IMR-90 (cell line): ENCODE data around the gene DYNC1LI2. TPM values are rescaled to one million over a fixed set of nuclear protein-coding genes. Genes with fewer than 3 reads are reported as not detected.

Source experiments
- ATAC-seq: fragments of 200-7000 bp; cut with Tn5 transposase; 2 replicates; pipeline ENCODE4 v1.9.1; 2020; ENCODE audit warnings: low read depth, mild to moderate bottlenecking, moderate library complexity
- BruUV-seq: library from RNA; stranded (reverse); fragments of 400-500 nt; replicated peaks from 2 replicates; lab custom pipeline; 2021; lab: Mats Ljungman, UMichigan
- CTCF ChIA-PET: fragments of 300-600 bp; formaldehyde crosslinking; extraction: SDS; loops from one replicate; lab custom pipeline; 2021; ENCODE audit warnings: antibody characterized with exemption; lab: Yijun Ruan, JAX
- POLR2A ChIA-PET: fragments of 300-600 bp; sonication (Branson Sonifier 250); formaldehyde crosslinking; loops from one replicate; lab custom pipeline; 2022; ENCODE audit warnings: antibody characterized with exemption; ENCODE audit not compliant: unreplicated experiment; lab: Charles Lee
- DNase-seq: peaks from one replicate; pipeline ENCODE4 v3.0.0; 2013
- H2AFZ ChIP-seq: replicated peaks from 2 replicates; pipeline ENCODE3; 2013; ENCODE audit warnings: low read length, mild to moderate bottlenecking; ENCODE audit not compliant: poor library complexity
- H2AK5ac ChIP-seq: 2 replicates; pipeline ENCODE4 v1.6.1; 2013; ENCODE audit warnings: low read depth, low read length, inconsistent platforms
- H2AK9ac ChIP-seq: replicated peaks from 2 replicates; pipeline ENCODE3; 2013; ENCODE audit warnings: mild to moderate bottlenecking, low read depth, low read length, moderate library complexity; ENCODE audit not compliant: poor library complexity
- H2BK120ac ChIP-seq: 2 replicates; pipeline ENCODE4 v1.6.1; 2013; ENCODE audit warnings: low read depth, low read length, inconsistent platforms
- H2BK15ac ChIP-seq: 3 replicates; pipeline ENCODE4 v1.6.1; 2013; ENCODE audit warnings: low read depth, low read length, inconsistent platforms
- H2BK20ac ChIP-seq: 2 replicates; pipeline ENCODE4 v1.6.1; 2013; ENCODE audit warnings: low read depth, mild to moderate bottlenecking, inconsistent platforms, low read length, moderate library complexity
- H2BK5ac ChIP-seq: 2 replicates; pipeline ENCODE4 v1.6.1; 2013; ENCODE audit warnings: mild to moderate bottlenecking, low read depth, low read length, inconsistent platforms; ENCODE audit not compliant: poor library complexity, severe bottlenecking
- H3K14ac ChIP-seq: replicated peaks from 2 replicates; pipeline ENCODE4 v1.6.1; 2013; ENCODE audit warnings: low read depth, low read length, inconsistent platforms
- H3K18ac ChIP-seq: 2 replicates; pipeline ENCODE4 v1.6.1; 2013; ENCODE audit warnings: low read depth, low read length, control low read depth
- H3K23ac ChIP-seq: 2 replicates; pipeline ENCODE4 v1.6.1; 2013; ENCODE audit warnings: low read depth, low read length, inconsistent platforms
- H3K27ac ChIP-seq: 2 replicates; pipeline ENCODE4 v1.5.1; 2013; ENCODE audit warnings: mild to moderate bottlenecking, control low read depth, low read length; ENCODE audit not compliant: insufficient read depth
- H3K27me3 ChIP-seq: 2 replicates; pipeline ENCODE4 v1.6.1; 2013; ENCODE audit warnings: low read length; ENCODE audit not compliant: control insufficient read depth, insufficient read depth
- H3K36me3 ChIP-seq: 2 replicates; pipeline ENCODE4 v1.6.1; 2013; ENCODE audit warnings: low read length, mixed read lengths; ENCODE audit not compliant: control insufficient read depth, insufficient read depth
- H3K4ac ChIP-seq: 2 replicates; pipeline ENCODE4 v1.6.1; 2013; ENCODE audit warnings: low read depth, low read length, inconsistent platforms
- H3K4me1 ChIP-seq: 2 replicates; pipeline ENCODE4 v1.6.1; 2013; ENCODE audit warnings: low read length, mixed read lengths; ENCODE audit not compliant: control insufficient read depth, insufficient read depth
- H3K4me2 ChIP-seq: 2 replicates; pipeline ENCODE4 v1.6.1; 2013; ENCODE audit warnings: low read depth, mild to moderate bottlenecking, control low read depth, low read length, moderate library complexity
- H3K4me3 ChIP-seq: 2 replicates; pipeline ENCODE4 v1.5.1; 2013; ENCODE audit warnings: low read depth, mild to moderate bottlenecking, control low read depth, low read length, moderate library complexity; ENCODE audit not compliant: insufficient read depth
- H3K56ac ChIP-seq: 2 replicates; pipeline ENCODE4 v1.6.1; 2013; ENCODE audit warnings: low read length, inconsistent platforms; ENCODE audit not compliant: insufficient read depth; ENCODE audit errors: extremely low read depth
- H3K79me1 ChIP-seq, 2 experiments: 2 replicates each; pipeline ENCODE4 v1.6.1; 2013; ENCODE audit warnings: low read length in 2 of 2, inconsistent platforms in 1 of 2, low read depth in 1 of 2
- H3K9ac ChIP-seq: 2 replicates; pipeline ENCODE4 v1.6.1; 2013; ENCODE audit warnings: low read depth, low read length, control low read depth
- H3K9me1 ChIP-seq: 2 replicates; pipeline ENCODE4 v1.6.1; 2013; ENCODE audit warnings: low read length, inconsistent platforms; ENCODE audit not compliant: insufficient read depth
- H3K9me3 ChIP-seq: 2 replicates; pipeline ENCODE4 v1.6.1; 2013; ENCODE audit warnings: low read length; ENCODE audit not compliant: control insufficient read depth, insufficient read depth
- H4K20me1 ChIP-seq: 2 replicates; pipeline ENCODE4 v1.6.1; 2013; ENCODE audit warnings: low read length, inconsistent platforms; ENCODE audit not compliant: insufficient read depth
- H4K5ac ChIP-seq: 2 replicates; pipeline ENCODE4 v1.6.1; 2013; ENCODE audit warnings: mild to moderate bottlenecking, low read depth, low read length, control low read depth
- H4K8ac ChIP-seq, 2 experiments: 2 replicates each; pipeline ENCODE4 v1.6.1; 2013; ENCODE audit warnings: low read depth in 2 of 2, low read length in 2 of 2, control low read depth in 1 of 2, inconsistent platforms in 1 of 2
- H4K91ac ChIP-seq: 2 replicates; pipeline ENCODE4 v1.6.1; 2013; ENCODE audit warnings: low read depth, low read length, inconsistent platforms; ENCODE audit not compliant: insufficient read depth
- BHLHE40 ChIP-seq: fragments of 150-350 bp; IDR thresholded peaks from 2 replicates; pipeline ENCODE4 v1.6.1; 2016; ENCODE audit warnings: mild to moderate bottlenecking, low read depth, low read length
- CTCF ChIP-seq: conservative IDR thresholded peaks from 2 replicates; pipeline ENCODE4 v1.5.1; 2012; ENCODE audit warnings: mild to moderate bottlenecking, low read depth, low read length, improper control_type of control experiment
- MAFK ChIP-seq: IDR thresholded peaks from 2 replicates; pipeline ENCODE4 v1.6.1; 2012; ENCODE audit warnings: low read depth, low read length, improper control_type of control experiment
- MAZ ChIP-seq: IDR thresholded peaks from 2 replicates; pipeline ENCODE4 v1.6.1; 2012; ENCODE audit warnings: low read depth, mild to moderate bottlenecking, low read length, improper control_type of control experiment, moderate library complexity, borderline replicate concordance
- MXI1 ChIP-seq: IDR thresholded peaks from 2 replicates; pipeline ENCODE4 v1.6.1; 2012; ENCODE audit warnings: low read depth, mild to moderate bottlenecking, low read length, moderate library complexity, borderline replicate concordance
- NFE2L2 ChIP-seq: fragments of 150-350 bp; IDR thresholded peaks from 2 replicates; pipeline ENCODE4 v1.6.1; 2016; ENCODE audit warnings: low read depth, mild to moderate bottlenecking, low read length
- POLR2A ChIP-seq: IDR thresholded peaks from 2 replicates; pipeline ENCODE4 v1.6.1; 2012; ENCODE audit warnings: mild to moderate bottlenecking, low read depth, low read length
- RAD21 ChIP-seq: IDR thresholded peaks from 2 replicates; pipeline ENCODE4 v1.6.1; 2012; ENCODE audit warnings: low read length, improper control_type of control experiment
- RFX5 ChIP-seq: IDR thresholded peaks from 2 replicates; pipeline ENCODE4 v1.8.0; 2012; ENCODE audit warnings: low read depth, mild to moderate bottlenecking, low read length, moderate library complexity
- SMC3 ChIP-seq: fragments of 150-350 bp; IDR thresholded peaks from 2 replicates; pipeline ENCODE4 v1.6.1; 2016; ENCODE audit warnings: low read depth, mild to moderate bottlenecking, antibody characterized with exemption, low read length, moderate library complexity
- dilution Hi-C: fragments of 300-500 bp; cut with HindIII; formaldehyde crosslinking; loops from one replicate; pipeline ENCODE4 v1.14.3; 2018; ENCODE audit warnings: low sequenced_read_pairs; ENCODE audit not compliant: unreplicated experiment
- in situ Hi-C: fragments of 300-500 bp; cut with MboI; formaldehyde crosslinking; loops from 3 replicates; pipeline ENCODE4 v1.14.3; 2019; ENCODE audit warnings: low sequenced_read_pairs, inconsistent platforms, mixed read lengths
- intact Hi-C: fragments of 100-400 bp; cut with micrococcal nuclease; formaldehyde crosslinking; loops from 2 replicates; pipeline ENCODE4 v1.10.0; 2022
- polyA plus RNA-seq, 3 experiments: library from polyadenylated mRNA; depleted of rRNA; stranded (reverse); fragments of >200 nt; gene quantifications; 2 replicates each; pipeline ENCODE4 v1.2.3, GENCODE V29; 2012; ENCODE audit warnings: low replicate concordance in 1 of 3
- total RNA-seq: library from RNA; depleted of rRNA; stranded (reverse); fragments of >200 nt; gene quantifications from 2 replicates; pipeline ENCODE4 v1.2.3, GENCODE V29; 2012
- TF ChIP-seq, protein P1 (sequence below): fragments of 150-350 bp; IDR thresholded peaks from 2 replicates; pipeline ENCODE4 v1.6.1; 2017; ENCODE audit warnings: mild to moderate bottlenecking, antibody characterized with exemption, low read length, low read depth
- TF ChIP-seq, protein P2 (sequence below): fragments of 150-350 bp; IDR thresholded peaks from 2 replicates; pipeline ENCODE4 v1.6.1; 2016; ENCODE audit warnings: low read depth, mild to moderate bottlenecking, low read length, moderate library complexity, borderline replicate concordance

DYNC1LI2 gene
- total and polyA plus RNA-seq, 2 of the 4 experiments (the other 2 are of a cell fraction), result 65.3 to 88.4 TPM

DNA sequence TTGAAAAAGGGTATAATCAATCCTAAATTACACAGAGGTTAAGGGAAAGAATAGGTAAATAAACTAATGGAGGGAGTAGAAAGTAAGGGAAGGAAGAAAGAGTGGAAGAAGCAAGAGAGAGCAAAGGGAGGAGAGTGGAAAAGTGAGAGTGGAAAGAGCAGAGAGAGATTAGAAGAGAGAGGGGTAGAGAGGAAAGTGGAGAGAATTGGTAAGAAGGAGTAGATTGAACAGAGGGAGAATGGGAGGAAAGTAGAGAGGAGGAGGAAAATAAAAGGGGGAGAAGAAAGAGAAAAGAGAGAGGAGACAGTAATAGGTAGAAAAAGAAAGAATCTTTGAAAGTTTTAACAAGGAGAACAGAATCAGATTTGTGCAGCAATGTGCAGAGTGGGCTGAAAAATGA lies 25.0 kb upstream of the DYNC1LI2 start:
- dilution Hi-C loops, result no loop called here
- no peak overlapping the region for H2AFZ ChIP-seq
- no peak overlapping the region for H4K91ac ChIP-seq
- no peak overlapping the region for H3K14ac ChIP-seq
- H3K4me2 ChIP-seq, result no peak overlapping the region
- intact Hi-C loops, result no loop called here
- ChIA-PET POLR2A (interaction anchor here (0.5 kb wide), 1 partner anchor 36 kb away, joined by 4 read pairs; no protein-coding TSS in a partner anchor), CTCF (no interaction called here)
- no peak overlapping the region for H4K8ac ChIP-seq
- TF ChIP-seq RAD21 (no peak), RFX5 (no peak), POLR2A (no peak), NFE2L2 (no peak), MAZ (no peak), CTCF (no peak), BHLHE40 (no peak), MXI1 (no peak), MAFK (no peak), SMC3 (no peak)
- TF ChIP-seq, protein P1, sequence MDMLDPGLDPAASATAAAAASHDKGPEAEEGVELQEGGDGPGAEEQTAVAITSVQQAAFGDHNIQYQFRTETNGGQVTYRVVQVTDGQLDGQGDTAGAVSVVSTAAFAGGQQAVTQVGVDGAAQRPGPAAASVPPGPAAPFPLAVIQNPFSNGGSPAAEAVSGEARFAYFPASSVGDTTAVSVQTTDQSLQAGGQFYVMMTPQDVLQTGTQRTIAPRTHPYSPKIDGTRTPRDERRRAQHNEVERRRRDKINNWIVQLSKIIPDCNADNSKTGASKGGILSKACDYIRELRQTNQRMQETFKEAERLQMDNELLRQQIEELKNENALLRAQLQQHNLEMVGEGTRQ, result no peak
- TF ChIP-seq, protein P2, sequence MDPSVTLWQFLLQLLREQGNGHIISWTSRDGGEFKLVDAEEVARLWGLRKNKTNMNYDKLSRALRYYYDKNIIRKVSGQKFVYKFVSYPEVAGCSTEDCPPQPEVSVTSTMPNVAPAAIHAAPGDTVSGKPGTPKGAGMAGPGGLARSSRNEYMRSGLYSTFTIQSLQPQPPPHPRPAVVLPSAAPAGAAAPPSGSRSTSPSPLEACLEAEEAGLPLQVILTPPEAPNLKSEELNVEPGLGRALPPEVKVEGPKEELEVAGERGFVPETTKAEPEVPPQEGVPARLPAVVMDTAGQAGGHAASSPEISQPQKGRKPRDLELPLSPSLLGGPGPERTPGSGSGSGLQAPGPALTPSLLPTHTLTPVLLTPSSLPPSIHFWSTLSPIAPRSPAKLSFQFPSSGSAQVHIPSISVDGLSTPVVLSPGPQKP, result no peak
- no TSS peak for BruUV-seq
- no peak overlapping the region for H3K23ac ChIP-seq
- no peak for DNase-seq
- no peak overlapping the region for H2BK5ac ChIP-seq
- in situ Hi-C loops, result no loop called here
- no peak for ATAC-seq
- no peak overlapping the region for H3K9ac ChIP-seq
- no peak overlapping the region for H3K4ac ChIP-seq
- H3K56ac ChIP-seq, result no peak overlapping the region; the same call in 1 of the 2 replicates
- H3K9me1 ChIP-seq, result no peaks in the 10 kb centered on the region
- H2AK5ac ChIP-seq, result no peak overlapping the region
- H3K79me1 ChIP-seq, result no peaks in the 10 kb centered on the region
- no peaks in the 10 kb centered on the region for H3K9me3 ChIP-seq
- H2BK120ac ChIP-seq, result no peak overlapping the region
- H3K36me3 ChIP-seq, result no peaks in the 10 kb centered on the region
- no peak overlapping the region for H2BK20ac ChIP-seq
- H4K20me1 ChIP-seq, result no peaks in the 10 kb centered on the region
- no peak overlapping the region for H2BK15ac ChIP-seq
- H2AK9ac ChIP-seq, result no peak overlapping the region
- no peaks in the 10 kb centered on the region for H3K27me3 ChIP-seq
- no peak overlapping the region for H4K5ac ChIP-seq
- H3K27ac ChIP-seq, result no peak overlapping the region
- no peak overlapping the region for H3K18ac ChIP-seq
- H3K4me1 ChIP-seq, result 0 out of 2 replicates have a peak, but pooled peaks cover 1% of the 10 kb centered on the region
- H3K4me3 ChIP-seq, result no peak overlapping the region
